Breast epithelium (tissue), 4 donors: Measurements from ENCODE around the gene MTCH2. TPM values are rescaled to one million over a fixed set of nuclear protein-coding genes. Genes with fewer than 3 reads are reported as not detected.

Experiments
- DNase-seq, 2 donors: peaks; one replicate each; pipeline ENCODE4 v3.0.0-alpha.2; 2019; ENCODE audit warnings: low spot score in 2 of 2
- H3K27ac ChIP-seq, 2 donors: fragments of 200-600 bp; sonication (generic) in 1 of 2; one replicate each; pipeline ENCODE4 v1.5.1; 2016 to 2019; ENCODE audit warnings: mild to moderate bottlenecking in 1 of 2
- H3K27me3 ChIP-seq, 2 donors: fragments of 200-600 bp; sonication (generic) in 1 of 2; one replicate each; pipeline versions ENCODE4 v1.5.1 to v1.6.0; 2017 to 2019; ENCODE audit warnings: control low read depth in 1 of 2, mild to moderate bottlenecking in 1 of 2
- H3K36me3 ChIP-seq: fragments of 200-600 bp; one replicate; pipeline ENCODE4 v1.5.1; 2019
- H3K4me1 ChIP-seq, 2 donors: fragments of 200-600 bp; sonication (generic); one replicate each; pipeline ENCODE4 v1.5.1; 2016 to 2019; ENCODE audit warnings: control low read depth in 1 of 2
- H3K4me3 ChIP-seq, 3 donors: fragments of 200-600 bp; sonication (generic); 1 replicate in 2 of 3; 2 replicates in 1 of 3; pipeline ENCODE4 v1.5.1; 2016 to 2019; ENCODE audit warnings: mild to moderate bottlenecking in 3 of 3, moderate library complexity in 2 of 3
- H3K9me3 ChIP-seq, 2 donors: fragments of 200-600 bp; sonication (generic) in 1 of 2; one replicate each; pipeline ENCODE4 v1.5.1; 2016 to 2019; ENCODE audit warnings: control low read depth in 1 of 2
- POLR2A ChIP-seq: fragments of 450-650 bp; IDR thresholded peaks from one replicate; pipeline ENCODE4 v1.6.1; 2016; ENCODE audit warnings: antibody characterized with exemption, mild to moderate bottlenecking, moderate library complexity
- POLR2AphosphoS5 ChIP-seq, 3 donors: sonication (generic); formaldehyde crosslinking; IDR thresholded peaks; one replicate each; pipeline ENCODE4 v1.6.1; 2017; ENCODE audit warnings: antibody characterized with exemption in 3 of 3
- intact Hi-C: fragments of 100-400 bp; cut with DNase I; formaldehyde crosslinking; loops from one replicate; pipeline ENCODE4 v1.15.1; 2023; ENCODE audit warnings: low total_unique reads
- total RNA-seq, 3 donors: library from RNA; depleted of rRNA; stranded (reverse); fragments of >200 nt; gene quantifications; one replicate each; pipeline ENCODE4 v1.1.0, GENCODE V29; 2016
- TF ChIP-seq, protein P1 (sequence below), 3 donors: fragments of 450-650 bp; IDR thresholded peaks; one replicate each; pipeline ENCODE4 v1.5.1; 2016 to 2017; ENCODE audit warnings: antibody characterized with exemption in 3 of 3, mild to moderate bottlenecking in 3 of 3, moderate library complexity in 3 of 3

The MTCH2 gene
- total RNA-seq, 3 donors from 2014 or later, result 38.7 to 47.5 (median 46.0) TPM

DNA sequence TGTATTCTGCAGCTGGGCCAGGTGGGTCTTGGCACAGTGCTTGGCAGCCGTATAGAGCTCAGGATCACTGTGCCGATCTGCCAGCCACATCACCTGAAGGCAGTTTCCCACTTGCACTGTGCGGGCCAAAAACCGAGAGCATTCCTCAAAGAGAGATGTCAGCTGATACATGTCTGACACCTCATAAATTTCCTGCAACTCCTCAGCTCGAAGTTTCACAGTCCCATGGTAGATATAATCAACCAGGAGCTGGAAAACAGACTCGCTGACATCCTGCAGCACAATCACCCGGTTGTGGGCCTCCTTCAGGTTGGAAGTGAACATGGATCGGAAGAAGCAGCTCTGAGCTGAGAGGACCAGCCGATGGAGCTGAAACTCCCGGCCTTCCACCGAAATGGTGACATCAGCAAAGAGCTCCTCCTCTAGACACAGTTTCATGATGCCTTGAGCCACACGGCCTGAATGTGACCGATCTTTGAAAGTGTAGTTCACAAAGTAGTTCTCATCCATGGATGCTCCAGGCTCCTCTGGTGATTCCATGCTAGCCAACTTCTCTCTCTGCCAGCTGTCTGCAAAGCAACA, 64.8 kb downstream of the MTCH2 start:
- intact Hi-C loops, result no loop called here

DNA sequence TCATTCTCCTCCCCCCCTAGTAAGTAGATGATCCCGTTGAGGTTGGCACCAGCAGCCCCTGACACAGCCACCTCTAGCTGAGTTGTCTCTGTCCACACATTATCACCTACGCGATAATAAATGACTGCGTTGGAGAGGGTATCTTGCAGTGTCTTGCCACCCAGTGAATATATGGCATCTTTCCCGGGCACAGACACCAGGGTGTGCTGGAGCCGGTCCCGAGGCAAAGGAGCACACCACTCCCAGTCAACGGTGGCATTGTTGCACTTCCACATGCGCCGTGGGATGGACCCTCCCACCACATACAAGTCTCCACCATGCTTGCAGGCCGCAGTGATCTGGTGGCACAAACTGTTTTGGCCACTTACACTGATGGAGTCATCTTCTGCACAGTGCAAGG, 69.0 kb downstream of the MTCH2 start:
- Histone ChIP-seq H3K27ac (no peak overlapping the region), H3K27me3 (no peaks in the 10 kb centered on the region), H3K4me3 (no peak overlapping the region), H3K9me3 (no peaks in the 10 kb centered on the region), H3K36me3 (no peaks in the 10 kb centered on the region), H3K4me1 (peaks cover 0 to 17% of the 10 kb centered on the region in 2 donors)
- TF ChIP-seq, protein P1, sequence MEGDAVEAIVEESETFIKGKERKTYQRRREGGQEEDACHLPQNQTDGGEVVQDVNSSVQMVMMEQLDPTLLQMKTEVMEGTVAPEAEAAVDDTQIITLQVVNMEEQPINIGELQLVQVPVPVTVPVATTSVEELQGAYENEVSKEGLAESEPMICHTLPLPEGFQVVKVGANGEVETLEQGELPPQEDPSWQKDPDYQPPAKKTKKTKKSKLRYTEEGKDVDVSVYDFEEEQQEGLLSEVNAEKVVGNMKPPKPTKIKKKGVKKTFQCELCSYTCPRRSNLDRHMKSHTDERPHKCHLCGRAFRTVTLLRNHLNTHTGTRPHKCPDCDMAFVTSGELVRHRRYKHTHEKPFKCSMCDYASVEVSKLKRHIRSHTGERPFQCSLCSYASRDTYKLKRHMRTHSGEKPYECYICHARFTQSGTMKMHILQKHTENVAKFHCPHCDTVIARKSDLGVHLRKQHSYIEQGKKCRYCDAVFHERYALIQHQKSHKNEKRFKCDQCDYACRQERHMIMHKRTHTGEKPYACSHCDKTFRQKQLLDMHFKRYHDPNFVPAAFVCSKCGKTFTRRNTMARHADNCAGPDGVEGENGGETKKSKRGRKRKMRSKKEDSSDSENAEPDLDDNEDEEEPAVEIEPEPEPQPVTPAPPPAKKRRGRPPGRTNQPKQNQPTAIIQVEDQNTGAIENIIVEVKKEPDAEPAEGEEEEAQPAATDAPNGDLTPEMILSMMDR (IDR thresholded peaks at IDR 0.05), result no peak
- TF ChIP-seq POLR2AphosphoS5 (IDR thresholded peaks at IDR 0.05), result no peak
- no peak for TF ChIP-seq POLR2A
- no peak for DNase-seq
- intact Hi-C loops, result no loop called here

More for the DNA sequence above, 64.8 kb downstream of the MTCH2 start:
- Histone ChIP-seq H3K4me1 (peaks cover 0 to 28% of the 10 kb centered on the region in 2 donors), H3K4me3 (peak overlapping the region in 2 of 3 donors; percentile 76 to 98), H3K36me3 (no peaks in the 10 kb centered on the region), H3K9me3 (no peaks in the 10 kb centered on the region), H3K27ac (peak overlapping the region; percentile 93 to 96), H3K27me3 (no peaks in the 10 kb centered on the region)
- DNase-seq, result no peak
- TF ChIP-seq, protein P1 (IDR thresholded peaks at IDR 0.05), result no peak
- TF ChIP-seq POLR2AphosphoS5 (IDR thresholded peaks at IDR 0.05) (no peak), POLR2A (no peak)

DNA sequence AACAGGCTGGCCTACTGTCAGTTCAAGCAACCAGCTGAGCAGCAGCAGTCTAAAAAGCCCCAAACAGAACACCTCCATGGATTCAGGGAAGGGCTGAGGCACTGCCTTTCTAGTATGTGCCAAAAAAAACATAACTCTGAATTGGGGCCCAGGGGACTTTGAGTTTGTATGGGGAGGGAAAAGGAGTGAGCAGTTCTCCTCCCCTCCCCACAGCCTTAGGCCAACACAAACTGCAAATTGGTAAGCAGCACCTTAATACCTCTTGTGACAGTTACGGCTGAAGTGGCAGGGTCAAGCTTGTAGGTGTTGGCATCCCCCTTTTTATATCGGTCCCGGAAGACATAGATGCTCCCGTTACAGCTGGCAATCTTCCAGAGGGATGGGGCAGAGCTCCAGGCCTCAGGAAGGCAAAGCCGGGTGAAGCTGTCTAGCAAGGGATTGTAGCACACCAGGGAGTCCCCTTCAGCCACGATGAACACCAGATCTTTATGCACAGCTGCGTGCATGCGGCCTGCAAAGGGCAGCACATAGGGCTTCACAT, 69.6 kb downstream of the MTCH2 start:
- Histone ChIP-seq H3K27me3 (no peaks in the 10 kb centered on the region), H3K9me3 (no peaks in the 10 kb centered on the region), H3K36me3 (no peaks in the 10 kb centered on the region), H3K27ac (peak overlapping the region; percentile 2 to 20), H3K4me1 (peaks cover 0 to 11% of the 10 kb centered on the region in 2 donors), H3K4me3 (no peak overlapping the region)
- no peak for DNase-seq
- no peak for TF ChIP-seq POLR2A
- TF ChIP-seq, protein P1 (IDR thresholded peaks at IDR 0.05), result no peak
- TF ChIP-seq POLR2AphosphoS5 (IDR thresholded peaks at IDR 0.05), result no peak
- intact Hi-C loops, result no loop called here

DNA sequence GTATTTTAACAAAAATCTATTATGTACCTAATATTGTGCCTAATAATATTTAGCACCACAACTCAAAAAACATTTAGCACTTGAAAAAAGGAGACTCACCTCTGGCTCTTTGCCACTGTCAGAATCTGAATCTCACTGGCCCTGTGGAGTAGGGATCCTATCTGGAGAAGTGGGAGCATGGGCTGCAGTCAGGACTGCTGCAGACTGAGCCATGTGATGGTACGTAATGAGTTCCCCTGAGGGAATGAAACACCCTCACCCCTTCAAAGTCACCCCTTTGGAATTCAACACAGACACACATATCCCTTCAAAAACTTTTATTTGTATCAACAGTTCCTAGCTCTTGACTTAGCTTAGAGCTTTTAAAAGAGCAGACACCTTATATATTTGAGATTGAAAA, 70.5 kb downstream of the MTCH2 start:
- DNase-seq, result no peak
- H3K27me3 ChIP-seq, result no peaks in the 10 kb centered on the region
- intact Hi-C loops, result no loop called here
- H3K27ac ChIP-seq, result no peak overlapping the region
- no peaks in the 10 kb centered on the region for H3K9me3 ChIP-seq
- TF ChIP-seq POLR2A, result no peak
- TF ChIP-seq, protein P1 (IDR thresholded peaks at IDR 0.05), result no peak
- no peak for TF ChIP-seq POLR2AphosphoS5 (IDR thresholded peaks at IDR 0.05)
- no peaks in the 10 kb centered on the region for H3K36me3 ChIP-seq
- peaks cover 0 to 3% of the 10 kb centered on the region in 2 donors for H3K4me1 ChIP-seq
- H3K4me3 ChIP-seq, result no peak overlapping the region

DNA sequence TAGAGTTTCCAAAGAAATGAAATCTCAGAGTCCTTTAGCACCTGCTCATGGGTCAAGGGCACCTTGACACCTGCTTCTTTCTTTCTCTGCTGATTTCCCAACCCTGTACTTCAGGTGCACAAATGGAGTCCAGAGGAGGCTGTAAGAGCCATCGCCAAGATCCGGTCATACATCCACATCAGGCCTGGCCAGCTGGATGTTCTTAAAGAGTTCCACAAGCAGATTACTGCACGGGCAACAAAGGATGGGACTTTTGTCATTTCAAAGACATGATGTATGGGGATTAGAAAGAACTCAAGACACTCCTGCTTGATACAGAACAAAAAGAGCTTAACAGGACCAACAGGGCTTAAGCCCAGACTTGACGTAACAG, 71.0 kb downstream of the MTCH2 start:
- intact Hi-C loops, result no loop called here
- Histone ChIP-seq H3K27ac (no peak overlapping the region), H3K4me1 (no peaks in the 10 kb centered on the region), H3K27me3 (no peaks in the 10 kb centered on the region), H3K9me3 (no peaks in the 10 kb centered on the region), H3K36me3 (no peaks in the 10 kb centered on the region), H3K4me3 (no peak overlapping the region)
- TF ChIP-seq POLR2AphosphoS5 (IDR thresholded peaks at IDR 0.05) (no peak), POLR2A (no peak)
- TF ChIP-seq, protein P1 (IDR thresholded peaks at IDR 0.05), result no peak
- no peak for DNase-seq
